Measurements from ENCODE around the gene CSTF3. TPM values are rescaled to one million over a fixed set of nuclear protein-coding genes. Genes with fewer than 3 reads are reported as not detected.

CSTF3 gene
- total RNA-seq (44.0 TPM), polyA plus RNA-seq (15.6 TPM)

DNA sequence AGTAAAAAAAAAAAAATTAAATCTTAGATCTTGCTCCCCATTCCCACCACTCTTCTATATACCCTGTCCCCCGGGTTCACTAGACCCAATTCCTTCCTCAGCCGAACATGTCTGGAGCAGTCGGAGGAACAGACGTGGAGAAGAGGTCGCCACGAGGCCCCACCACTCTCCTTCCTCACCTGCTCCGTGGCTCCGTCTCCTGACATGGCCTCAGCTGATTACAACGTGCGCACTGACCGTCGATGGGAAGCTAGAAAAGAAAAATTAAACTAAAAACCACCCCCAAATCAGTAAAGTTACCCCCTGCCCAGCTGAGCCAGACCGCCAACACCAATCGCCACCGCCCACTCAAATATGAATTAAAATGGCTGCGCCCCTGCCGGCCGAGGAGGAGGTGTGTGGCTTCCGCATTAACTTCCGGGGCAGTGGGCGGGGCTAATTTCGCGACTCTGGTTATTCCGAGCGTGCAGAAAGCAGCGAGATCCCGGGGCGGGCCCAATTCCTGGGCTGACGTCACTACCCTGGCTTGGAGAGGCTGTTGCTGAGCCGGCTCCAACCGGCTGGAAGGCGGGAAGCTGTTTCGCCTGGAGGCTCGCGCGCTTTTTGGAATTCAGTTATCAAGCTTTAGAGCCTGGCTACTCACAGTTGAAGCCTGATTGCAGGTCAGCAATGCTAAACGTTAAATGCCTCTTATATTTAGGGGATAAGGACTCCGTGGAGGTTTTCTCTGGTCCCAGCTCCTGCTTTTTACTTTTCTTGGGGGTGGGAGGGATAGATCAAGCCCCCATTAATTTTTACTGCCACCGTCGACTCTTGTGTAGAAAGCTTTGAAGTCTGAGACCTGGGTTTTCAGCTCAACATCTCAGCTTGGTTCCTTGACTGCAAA is at the start of gene CSTF3:
Gene CSTF3 (minus strand): TSS at position 361 of the 886 bp plus-strand sequence. CDS start 155 bp downstream, at position 206.
- WGBS = 2% methylated on average over 40 of the region's 40 CpGs
- peak; percentile 99 for DNase-seq (ENCODE audit: extremely low spot score)
- Histone ChIP-seq H3K4me1 (ENCODE audit: insufficient read depth) (peaks cover 4% of the 10 kb centered on the region), H3K36me3 (ENCODE audit: insufficient read depth) (no peaks in the 10 kb centered on the region), H3K4me3 (ENCODE audit: low read depth, low read length) (peak within 1 kb of the TSS; percentile 85), H3K27ac (ENCODE audit: low read depth) (peak within 1 kb of the TSS; percentile 44)

GRCh38 chr11:33208150-33208549 is 46.9 kb upstream of the CSTF3 start:
- no peak overlapping the region for H3K27ac ChIP-seq (ENCODE audit: low read depth)
- 86% methylated on average over 1 of the region's 1 CpG for WGBS

GRCh38 chr11:33207408-33207985 is 46.2 kb upstream of the CSTF3 start:
- Histone ChIP-seq H3K27ac (ENCODE audit: low read depth) (no peak overlapping the region), H3K4me1 (ENCODE audit: insufficient read depth) (no peaks in the 10 kb centered on the region), H3K36me3 (ENCODE audit: insufficient read depth) (no peaks in the 10 kb centered on the region), H3K4me3 (ENCODE audit: low read depth, low read length) (no peak overlapping the region)
- WGBS = 31% methylated on average over 4 of the region's 4 CpGs
- DNase-seq (ENCODE audit: extremely low spot score) = no peak

More at GRCh38 chr11:33208150-33208549, 46.9 kb upstream of the CSTF3 start:
- no peak for DNase-seq (ENCODE audit: extremely low spot score)
- Histone ChIP-seq H3K4me3 (ENCODE audit: low read depth, low read length) (no peak overlapping the region), H3K4me1 (ENCODE audit: insufficient read depth) (no peaks in the 10 kb centered on the region), H3K36me3 (ENCODE audit: insufficient read depth) (no peaks in the 10 kb centered on the region)

DNA sequence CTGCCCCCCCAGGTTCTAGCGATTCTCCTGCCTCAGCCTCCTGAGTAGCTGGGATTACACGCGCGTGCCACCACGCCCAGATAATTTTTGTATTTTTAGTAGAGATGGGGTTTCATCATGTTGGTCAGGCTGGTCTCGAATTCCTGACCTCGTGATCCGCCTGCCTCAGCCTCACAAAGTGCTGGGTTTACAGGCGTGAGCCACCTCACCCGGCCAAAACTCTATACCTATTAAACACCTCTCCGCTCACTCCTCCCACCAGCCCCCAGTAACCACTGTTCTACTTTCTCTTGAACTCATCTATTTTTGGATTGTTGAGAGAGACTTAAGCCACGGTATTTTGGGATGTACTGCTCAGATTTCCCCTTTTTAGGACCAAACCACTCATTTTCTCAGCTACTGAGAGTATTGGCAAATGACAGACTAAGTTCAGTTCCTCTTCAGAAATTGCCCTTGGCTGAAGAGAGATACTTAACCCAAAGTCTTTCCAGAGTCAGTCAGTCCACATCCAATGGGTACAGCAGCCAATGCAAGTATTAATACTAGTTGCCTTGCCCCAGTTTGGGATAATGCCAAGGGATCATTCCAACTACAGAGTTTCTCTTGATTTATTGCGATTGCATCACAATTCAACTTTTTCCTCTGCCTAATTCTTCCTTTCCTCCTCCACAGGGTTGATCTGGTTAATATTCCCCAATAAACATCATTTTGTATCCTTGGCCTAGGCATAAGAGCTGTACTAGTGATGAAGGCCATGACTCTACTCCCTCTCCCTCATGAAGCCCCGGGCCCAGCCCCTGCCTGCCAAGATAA is 36.8 kb upstream of the CSTF3 start:
- WGBS = 87% methylated on average over 14 of the region's 14 CpGs

GRCh38 chr11:33195462-33196173 is 34.3 kb upstream of the CSTF3 start:
- Histone ChIP-seq H3K36me3 (ENCODE audit: insufficient read depth) (no peaks in the 10 kb centered on the region), H3K4me1 (ENCODE audit: insufficient read depth) (no peaks in the 10 kb centered on the region), H3K27ac (ENCODE audit: low read depth) (no peak overlapping the region), H3K4me3 (ENCODE audit: low read depth, low read length) (no peak overlapping the region)
- DNase-seq (ENCODE audit: extremely low spot score) = no peak
- WGBS = 59% methylated on average over 4 of the region's 4 CpGs

More for the DNA sequence above, 36.8 kb upstream of the CSTF3 start:
- H3K4me1 ChIP-seq (ENCODE audit: insufficient read depth) = no peaks in the 10 kb centered on the region
- no peak overlapping the region for H3K4me3 ChIP-seq (ENCODE audit: low read depth, low read length)
- H3K27ac ChIP-seq (ENCODE audit: low read depth) = no peak overlapping the region
- no peaks in the 10 kb centered on the region for H3K36me3 ChIP-seq (ENCODE audit: insufficient read depth)
- no peak for DNase-seq (ENCODE audit: extremely low spot score)

- no peak for DNase-seq (ENCODE audit: extremely low spot score)
- Histone ChIP-seq H3K4me3 (ENCODE audit: low read depth, low read length) (no peak overlapping the region), H3K36me3 (ENCODE audit: insufficient read depth) (no peaks in the 10 kb centered on the region), H3K27ac (ENCODE audit: low read depth) (no peak overlapping the region), H3K4me1 (ENCODE audit: insufficient read depth) (no peaks in the 10 kb centered on the region)
- WGBS = 93% methylated on average over 4 of the region's 4 CpGs
Measured at GRCh38 chr11:33194455-33194854, 33.2 kb upstream of the CSTF3 start.

DNA sequence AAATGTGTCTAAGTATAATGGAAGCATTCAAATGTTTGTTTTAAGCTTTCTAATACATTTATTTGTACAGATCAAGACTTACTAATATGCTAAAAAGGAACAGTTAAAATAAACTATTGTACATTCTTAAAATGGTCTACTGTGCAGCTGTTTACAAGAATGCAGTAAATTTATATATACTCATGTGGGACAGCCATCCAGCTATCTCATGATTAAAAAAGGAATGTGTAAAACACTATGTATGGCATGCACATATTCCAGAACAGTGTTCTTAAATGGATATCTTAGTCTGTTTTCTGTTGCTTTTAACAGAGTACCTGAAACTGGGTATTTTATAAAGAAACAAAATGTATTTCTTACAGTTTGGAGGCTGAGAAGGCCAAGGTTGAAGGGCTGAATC is 30.2 kb upstream of the CSTF3 start:
- Histone ChIP-seq H3K27ac (ENCODE audit: low read depth) (no peak overlapping the region), H3K36me3 (ENCODE audit: insufficient read depth) (peaks cover 2% of the 10 kb centered on the region), H3K4me3 (ENCODE audit: low read depth, low read length) (no peak overlapping the region), H3K4me1 (ENCODE audit: insufficient read depth) (no peaks in the 10 kb centered on the region)
- no peak for DNase-seq (ENCODE audit: extremely low spot score)

DNA sequence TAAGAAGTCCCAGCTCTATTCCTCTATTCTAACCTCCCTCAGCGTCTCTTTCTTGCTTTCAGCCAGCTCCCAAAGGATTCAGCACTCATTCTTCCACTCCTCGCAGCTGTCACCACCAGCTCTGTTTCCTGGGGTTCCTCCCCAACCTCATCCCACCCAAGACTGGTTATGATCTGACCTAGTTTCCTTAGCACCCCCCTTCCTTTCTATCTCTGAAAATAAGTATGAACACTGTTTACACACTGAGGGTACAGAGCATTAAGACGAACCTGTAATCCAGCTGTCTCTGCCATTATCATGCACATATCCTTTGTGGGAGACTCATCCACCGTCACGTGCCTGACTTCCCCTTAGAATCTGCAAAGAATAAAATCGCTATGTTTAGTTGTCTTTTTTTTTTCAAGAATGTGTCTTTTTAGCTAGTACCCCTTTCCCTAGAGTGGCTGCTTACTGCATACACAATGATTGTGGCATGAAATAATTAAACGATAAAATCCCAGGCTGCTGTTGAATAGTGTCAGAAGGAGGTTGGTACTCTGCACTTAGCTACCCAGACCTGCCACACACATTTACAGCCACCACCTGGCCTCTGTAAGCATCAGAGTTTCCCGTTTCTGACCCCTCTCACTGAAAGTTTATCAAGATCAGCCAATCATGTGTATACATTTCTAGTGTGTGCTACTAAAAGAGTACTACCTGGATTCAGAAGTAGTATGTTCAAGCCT is 26.9 kb upstream of the CSTF3 start:
- 34% methylated on average over 8 of the region's 8 CpGs for WGBS
- no peak overlapping the region for H3K27ac ChIP-seq (ENCODE audit: low read depth)
- H3K36me3 ChIP-seq (ENCODE audit: insufficient read depth) = peaks cover 2% of the 10 kb centered on the region
- H3K4me3 ChIP-seq (ENCODE audit: low read depth, low read length) = no peak overlapping the region
- H3K4me1 ChIP-seq (ENCODE audit: insufficient read depth) = no peaks in the 10 kb centered on the region
- no peak for DNase-seq (ENCODE audit: extremely low spot score)

GRCh38 chr11:33185756-33186155 is 24.5 kb upstream of the CSTF3 start:
- no peaks in the 10 kb centered on the region for H3K4me1 ChIP-seq (ENCODE audit: insufficient read depth)
- DNase-seq (ENCODE audit: extremely low spot score) = no peak
- 75% methylated on average over 1 of the region's 1 CpG for WGBS
- H3K36me3 ChIP-seq (ENCODE audit: insufficient read depth) = peaks cover 2% of the 10 kb centered on the region
- no peak overlapping the region for H3K4me3 ChIP-seq (ENCODE audit: low read depth, low read length)
- no peak overlapping the region for H3K27ac ChIP-seq (ENCODE audit: low read depth)

DNA sequence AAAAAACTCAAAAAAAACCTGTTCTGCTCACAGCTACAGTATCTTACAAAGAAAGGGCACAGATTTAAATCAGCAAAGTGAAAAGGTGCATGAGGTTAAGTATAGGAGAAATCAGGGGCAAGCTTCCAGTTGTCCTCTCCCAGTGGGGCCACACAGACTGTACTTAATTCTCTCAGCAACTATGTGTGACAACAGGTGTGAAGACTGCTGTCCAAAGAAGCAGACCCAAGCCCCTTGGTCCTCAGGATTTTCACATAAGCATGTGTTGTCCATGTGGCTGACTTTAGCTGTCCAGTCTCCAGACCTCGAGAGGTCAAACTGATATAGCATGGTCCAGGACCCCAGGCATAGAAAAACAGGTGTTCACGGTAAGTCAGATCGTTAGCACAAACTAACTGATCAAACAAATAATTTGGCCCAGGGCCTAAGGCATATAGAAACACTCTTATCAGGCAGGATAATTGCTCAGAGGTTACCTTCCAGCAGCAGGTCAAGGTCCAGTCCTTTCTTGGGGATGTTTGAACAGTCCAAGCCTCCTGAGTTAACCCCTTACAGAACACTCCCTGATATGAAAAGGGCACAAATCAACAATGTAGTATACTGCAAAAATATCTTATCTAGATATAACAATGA is 21.1 kb upstream of the CSTF3 start:
- DNase-seq (ENCODE audit: extremely low spot score) = no peak
- 63% methylated on average over 3 of the region's 3 CpGs for WGBS
- H3K27ac ChIP-seq (ENCODE audit: low read depth) = no peak overlapping the region
- H3K36me3 ChIP-seq (ENCODE audit: insufficient read depth) = no peaks in the 10 kb centered on the region
- no peaks in the 10 kb centered on the region for H3K4me1 ChIP-seq (ENCODE audit: insufficient read depth)
- H3K4me3 ChIP-seq (ENCODE audit: low read depth, low read length) = no peak overlapping the region

GRCh38 chr11:33179348-33179803 is 18.1 kb upstream of the CSTF3 start:
- Histone ChIP-seq H3K27ac (ENCODE audit: low read depth) (no peak overlapping the region), H3K36me3 (ENCODE audit: insufficient read depth) (no peaks in the 10 kb centered on the region), H3K4me1 (ENCODE audit: insufficient read depth) (no peaks in the 10 kb centered on the region), H3K4me3 (ENCODE audit: low read depth, low read length) (no peak overlapping the region)
- no peak for DNase-seq (ENCODE audit: extremely low spot score)
- WGBS = 77% methylated on average over 3 of the region's 3 CpGs

- Histone ChIP-seq H3K27ac (ENCODE audit: low read depth) (no peak overlapping the region), H3K4me1 (ENCODE audit: insufficient read depth) (no peaks in the 10 kb centered on the region), H3K36me3 (ENCODE audit: insufficient read depth) (no peaks in the 10 kb centered on the region), H3K4me3 (ENCODE audit: low read depth, low read length) (no peak overlapping the region)
- no peak for DNase-seq (ENCODE audit: extremely low spot score)
- 37% methylated on average over 5 of the region's 5 CpGs for WGBS
Measured at GRCh38 chr11:33178443-33179180, 17.3 kb upstream of the CSTF3 start.

Measured in urinary bladder (tissue), 4 donors.